Urinary bladder (tissue), 4 donors: ENCODE results near the gene MTHFD2L. TPM values are rescaled to one million over a fixed set of nuclear protein-coding genes. Genes with fewer than 3 reads are reported as not detected.

ENCODE experiments used
- DNase-seq: peaks from one replicate; pipeline ENCODE4 v3.0.0-alpha.2; 2015; ENCODE audit errors: extremely low spot score
- H3K27ac ChIP-seq: one replicate; pipeline ENCODE4 v1.5.1; 2013; ENCODE audit warnings: low read depth, mild to moderate bottlenecking, moderate library complexity
- H3K36me3 ChIP-seq: one replicate; pipeline ENCODE4 v1.6.1; 2013; ENCODE audit warnings: mild to moderate bottlenecking, moderate library complexity; ENCODE audit not compliant: insufficient read depth
- H3K4me1 ChIP-seq: one replicate; pipeline ENCODE4 v1.6.1; 2013; ENCODE audit warnings: mild to moderate bottlenecking, moderate library complexity; ENCODE audit not compliant: insufficient read depth
- H3K4me3 ChIP-seq: one replicate; pipeline ENCODE4 v1.5.1; 2013; ENCODE audit warnings: low read depth, low read length
- WGBS: extraction: QIAGEN DNeasy Blood & Tissue Kit; methylation state at CpG from one replicate; pipeline ENCODE4 v1.1.7; 2013; 5-methylcytosine and 5-hydroxymethylcytosine counted together
- polyA plus RNA-seq: library from polyadenylated mRNA; stranded (reverse); fragments of 200-250 nt; gene quantifications from one replicate; pipeline ENCODE4 v1.2.3, GENCODE V29; 2013
- total RNA-seq: library from RNA; depleted of rRNA; stranded (reverse); fragments of >200 nt; gene quantifications from one replicate; pipeline ENCODE4 v1.2.3, GENCODE V29; 2014
- donor health status: healthy with polysubstance abuse.
- donor health status: healthy.

Gene MTHFD2L
- total and polyA plus RNA-seq, 2 donors, result 5.8 to 21.1 TPM

DNA sequence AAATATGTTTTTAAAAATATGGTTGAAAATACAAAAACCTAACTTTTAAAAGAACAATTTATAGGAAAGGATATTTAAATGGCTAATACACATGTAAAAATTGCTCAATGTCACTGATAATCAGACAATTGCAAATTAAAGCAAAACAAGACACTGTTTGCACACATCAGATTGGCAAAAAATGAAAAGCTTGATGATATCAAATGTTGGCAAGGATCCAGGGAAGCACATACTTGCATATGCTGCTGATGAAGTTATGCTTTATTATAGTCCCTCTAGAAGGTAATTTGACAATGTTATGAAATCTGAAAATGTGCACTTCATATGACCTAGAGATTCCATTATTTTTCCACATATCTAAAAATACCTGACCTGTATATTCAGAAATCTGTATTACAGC, 104.6 kb downstream of the MTHFD2L start:
- no peak for DNase-seq
- Histone ChIP-seq H3K4me3 (no peak overlapping the region), H3K36me3 (no peaks in the 10 kb centered on the region), H3K27ac (no peak overlapping the region), H3K4me1 (no peaks in the 10 kb centered on the region)

DNA sequence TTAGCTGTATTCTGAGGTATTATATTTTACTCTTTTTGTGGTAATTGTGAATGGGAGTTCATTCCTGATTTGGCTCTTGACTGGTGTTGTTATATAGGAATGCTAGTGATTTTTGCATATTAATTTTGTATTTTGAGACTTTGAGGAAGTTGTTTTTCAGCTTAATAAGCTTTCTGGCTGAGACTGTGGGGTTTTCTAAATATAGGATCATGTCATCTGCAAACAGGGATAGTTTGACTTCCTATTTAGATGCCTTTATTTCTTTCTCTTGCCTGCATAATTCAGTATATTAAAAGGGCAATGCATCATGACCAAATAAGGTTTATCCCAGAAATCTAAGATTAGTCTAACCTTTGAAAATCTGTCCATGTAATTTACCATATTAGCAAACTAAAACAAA, 105.6 kb downstream of the MTHFD2L start:
- Histone ChIP-seq H3K36me3 (no peaks in the 10 kb centered on the region), H3K4me1 (no peaks in the 10 kb centered on the region), H3K4me3 (no peak overlapping the region), H3K27ac (no peak overlapping the region)
- no peak for DNase-seq

DNA sequence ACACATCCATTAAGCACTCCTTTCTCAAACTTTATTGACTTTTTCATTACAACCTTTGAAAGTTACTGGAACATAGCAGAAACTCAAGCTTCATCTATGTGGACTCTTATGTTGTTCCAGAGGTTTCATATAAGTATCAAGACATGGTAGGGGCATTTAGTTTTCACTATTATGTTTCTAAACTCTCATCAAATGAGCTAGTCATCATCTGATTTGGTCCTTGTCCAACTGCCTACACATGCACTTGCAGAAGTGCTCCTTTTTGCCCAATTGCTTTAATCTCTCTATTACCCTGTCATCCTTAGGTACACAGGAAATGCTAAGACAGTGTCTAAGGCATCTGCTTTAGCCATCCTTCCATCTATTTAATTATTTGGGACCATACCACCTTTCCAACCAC, 108.2 kb downstream of the MTHFD2L start:
- DNase-seq, result no peak
- Histone ChIP-seq H3K4me3 (no peak overlapping the region), H3K36me3 (no peaks in the 10 kb centered on the region), H3K4me1 (no peaks in the 10 kb centered on the region), H3K27ac (no peak overlapping the region)

DNA sequence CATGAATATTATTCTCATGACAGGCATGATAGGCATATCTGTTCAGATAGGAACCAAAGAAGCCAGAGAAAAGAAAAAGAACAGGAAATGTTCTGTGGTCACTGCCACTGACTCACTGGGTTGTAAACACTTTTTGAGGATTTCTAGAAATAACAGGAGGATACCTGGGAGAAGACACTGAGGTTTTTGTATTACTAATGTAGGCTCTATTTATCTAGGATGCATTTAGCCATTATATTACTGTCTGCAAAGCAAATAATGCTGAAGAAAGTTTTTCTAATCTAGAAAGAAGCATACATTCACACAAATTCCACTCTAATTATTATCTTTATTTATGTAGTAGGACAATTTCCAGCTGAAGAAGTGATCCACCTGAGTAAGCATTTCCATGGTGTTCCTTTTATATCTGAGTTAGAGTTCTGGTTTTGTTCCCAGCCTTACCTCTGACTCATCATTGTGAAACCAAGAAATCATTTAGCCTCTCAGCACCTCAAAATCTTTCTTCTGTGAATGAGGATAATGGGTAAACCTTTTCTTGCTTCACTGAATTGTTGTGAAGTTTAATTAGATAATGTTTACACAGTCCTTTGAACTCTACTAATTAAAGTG, 110.2 kb downstream of the MTHFD2L start:
- no peak for DNase-seq
- H3K4me3 ChIP-seq, result no peak overlapping the region
- H3K4me1 ChIP-seq, result no peaks in the 10 kb centered on the region
- no peak overlapping the region for H3K27ac ChIP-seq
- H3K36me3 ChIP-seq, result no peaks in the 10 kb centered on the region

DNA sequence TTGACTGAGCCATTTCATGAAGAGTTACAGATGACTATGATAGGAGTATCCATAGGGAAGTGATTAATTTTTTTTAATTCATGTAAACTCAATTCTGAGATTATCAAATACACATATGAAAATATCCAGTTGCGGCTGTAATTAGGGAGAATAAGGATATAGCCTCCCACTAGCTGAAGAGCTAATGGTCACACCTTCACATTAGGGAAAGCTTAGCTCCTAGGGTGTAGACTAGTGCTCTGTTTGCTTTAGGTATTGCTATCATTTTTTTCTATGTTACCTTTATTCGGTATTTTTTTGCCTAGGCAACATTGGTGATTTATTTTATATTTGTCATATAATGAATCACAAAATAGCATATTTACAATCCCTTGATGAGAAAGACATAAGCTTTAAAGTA, 110.7 kb downstream of the MTHFD2L start:
- no peak for DNase-seq
- 92% methylated on average over 2 of the region's 2 CpGs for WGBS
- Histone ChIP-seq H3K36me3 (no peaks in the 10 kb centered on the region), H3K4me3 (no peak overlapping the region), H3K4me1 (no peaks in the 10 kb centered on the region), H3K27ac (no peak overlapping the region)

DNA sequence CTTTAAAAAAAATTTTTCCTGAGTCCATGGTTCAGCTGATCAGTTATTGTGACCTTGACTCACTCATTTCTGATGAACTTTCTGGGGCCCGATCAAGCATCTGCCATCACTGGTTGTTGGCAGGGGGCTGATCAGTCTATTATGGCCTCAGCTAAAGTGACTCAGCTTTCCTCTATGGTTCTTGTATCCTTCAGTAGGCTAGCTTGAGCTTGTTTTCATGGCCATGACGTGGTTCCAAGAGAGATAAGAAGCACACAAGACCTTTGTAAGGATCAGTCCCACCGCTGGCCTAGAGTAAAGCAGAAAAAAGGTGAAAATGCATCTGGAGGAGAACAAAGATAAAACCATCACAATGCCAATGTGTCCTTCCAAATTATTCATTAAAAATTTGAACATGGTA, 120.6 kb downstream of the MTHFD2L start:
- no peaks in the 10 kb centered on the region for H3K4me1 ChIP-seq
- H3K4me3 ChIP-seq, result no peak overlapping the region
- no peak for DNase-seq
- H3K27ac ChIP-seq, result no peak overlapping the region
- 83% methylated on average over 3 of the region's 3 CpGs for WGBS
- H3K36me3 ChIP-seq, result no peaks in the 10 kb centered on the region

DNA sequence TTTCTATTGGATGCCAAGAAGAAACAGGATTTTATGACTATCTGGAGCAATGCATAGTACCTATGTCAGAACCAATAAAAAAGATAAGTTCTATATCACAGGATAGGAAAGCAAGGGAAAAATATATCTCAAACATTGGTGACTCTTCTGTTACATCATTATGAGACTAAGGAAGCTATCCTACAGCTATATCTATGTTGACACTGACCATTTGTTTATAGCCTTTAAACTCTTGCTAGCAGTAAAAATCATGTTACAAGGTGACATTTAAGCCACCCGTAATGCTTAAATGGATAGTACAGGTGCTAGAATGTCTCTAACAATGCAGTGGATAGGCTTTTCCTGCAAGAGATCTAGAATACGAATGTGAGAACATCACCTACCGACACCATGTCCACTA, 121.8 kb downstream of the MTHFD2L start:
- no peak overlapping the region for H3K4me3 ChIP-seq
- no peaks in the 10 kb centered on the region for H3K36me3 ChIP-seq
- H3K27ac ChIP-seq, result no peak overlapping the region
- WGBS, result 92% methylated on average over 3 of the region's 3 CpGs
- no peak for DNase-seq
- H3K4me1 ChIP-seq, result no peaks in the 10 kb centered on the region

DNA sequence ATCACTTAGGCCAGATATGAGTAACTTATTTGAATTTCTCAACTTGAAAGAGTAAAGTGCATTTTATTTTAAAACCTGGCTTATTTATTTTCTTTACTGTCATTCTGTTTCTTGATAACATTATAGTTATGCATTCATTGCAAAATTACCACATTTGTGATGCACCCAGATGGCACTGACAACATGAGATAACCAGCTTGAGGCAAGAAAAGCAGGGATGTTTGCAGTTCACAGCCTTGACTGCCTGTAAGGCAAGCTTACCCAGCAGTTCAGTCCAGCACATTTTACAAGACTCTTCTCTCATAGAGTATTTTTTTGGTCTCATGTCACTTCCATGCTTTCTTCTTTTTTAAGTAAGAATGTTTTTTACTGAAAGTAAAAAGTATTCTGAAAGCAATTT, 125.0 kb downstream of the MTHFD2L start:
- Histone ChIP-seq H3K4me3 (no peak overlapping the region), H3K36me3 (no peaks in the 10 kb centered on the region), H3K4me1 (no peaks in the 10 kb centered on the region), H3K27ac (no peak overlapping the region)
- no peak for DNase-seq

DNA sequence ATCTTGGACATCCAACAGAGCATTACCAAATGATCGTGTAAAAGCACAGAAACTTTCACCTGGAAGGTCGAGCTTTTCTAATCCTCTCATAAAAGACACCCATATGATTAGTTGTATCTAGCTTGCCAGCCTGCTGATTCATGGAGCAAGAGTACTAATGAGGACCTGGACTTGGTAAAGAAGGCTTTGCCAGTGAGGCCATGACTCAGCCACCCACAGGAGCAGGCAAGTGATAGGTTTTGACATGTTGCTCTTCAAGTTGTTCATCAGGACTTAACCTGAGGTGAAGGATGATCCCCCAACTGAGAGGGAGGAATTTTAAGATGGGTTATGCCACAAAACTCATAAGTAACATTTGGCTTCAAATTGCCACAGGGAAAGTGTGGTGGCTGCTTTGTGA, 125.7 kb downstream of the MTHFD2L start:
- 44% methylated on average over 2 of the region's 2 CpGs for WGBS
- no peak for DNase-seq
- no peaks in the 10 kb centered on the region for H3K36me3 ChIP-seq
- H3K4me3 ChIP-seq, result no peak overlapping the region
- no peak overlapping the region for H3K27ac ChIP-seq
- H3K4me1 ChIP-seq, result no peaks in the 10 kb centered on the region

DNA sequence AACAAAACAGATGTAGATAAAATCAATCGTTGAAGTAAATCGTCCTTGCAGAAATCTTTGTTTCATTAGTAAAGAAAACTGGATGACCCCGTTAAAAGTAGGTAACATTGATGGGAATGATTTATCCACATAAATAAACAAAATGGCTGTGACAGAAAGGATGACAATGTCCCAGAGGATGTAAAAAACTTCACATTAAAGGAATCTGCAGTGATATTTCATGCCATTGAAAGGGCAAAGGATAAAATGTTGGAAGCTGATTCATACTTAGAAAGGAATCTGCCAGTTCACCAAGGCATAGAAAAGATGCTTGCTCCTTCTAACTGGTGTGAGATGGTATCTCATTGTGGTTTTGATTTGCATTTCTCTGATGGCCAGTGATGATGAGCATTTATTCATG, 126.1 kb downstream of the MTHFD2L start:
- Histone ChIP-seq H3K4me3 (no peak overlapping the region), H3K36me3 (no peaks in the 10 kb centered on the region), H3K4me1 (no peaks in the 10 kb centered on the region), H3K27ac (no peak overlapping the region)
- no peak for DNase-seq
- 48% methylated on average over 3 of the region's 3 CpGs for WGBS

DNA sequence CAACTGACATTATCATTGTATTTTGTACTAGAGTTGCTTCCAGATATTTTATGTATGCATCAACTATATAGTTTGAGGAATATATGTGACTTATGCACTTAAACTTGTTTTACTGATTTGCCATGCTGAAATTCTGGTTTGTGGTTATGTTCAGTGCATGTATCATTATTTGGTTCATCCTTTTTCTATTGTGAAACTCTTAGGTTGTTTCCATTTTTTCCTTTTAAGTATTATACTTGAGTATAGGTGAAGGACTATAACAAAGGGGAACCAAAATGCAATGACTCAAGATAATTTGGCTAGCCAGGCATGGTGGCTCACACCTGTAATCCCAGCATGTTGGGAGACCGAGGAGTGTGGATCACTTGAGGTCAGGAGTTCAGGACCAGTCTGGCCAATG, 129.2 kb downstream of the MTHFD2L start:
- WGBS, result 95% methylated on average over 1 of the region's 1 CpG
- no peaks in the 10 kb centered on the region for H3K4me1 ChIP-seq
- H3K4me3 ChIP-seq, result no peak overlapping the region
- no peak for DNase-seq
- H3K36me3 ChIP-seq, result no peaks in the 10 kb centered on the region
- H3K27ac ChIP-seq, result no peak overlapping the region

DNA sequence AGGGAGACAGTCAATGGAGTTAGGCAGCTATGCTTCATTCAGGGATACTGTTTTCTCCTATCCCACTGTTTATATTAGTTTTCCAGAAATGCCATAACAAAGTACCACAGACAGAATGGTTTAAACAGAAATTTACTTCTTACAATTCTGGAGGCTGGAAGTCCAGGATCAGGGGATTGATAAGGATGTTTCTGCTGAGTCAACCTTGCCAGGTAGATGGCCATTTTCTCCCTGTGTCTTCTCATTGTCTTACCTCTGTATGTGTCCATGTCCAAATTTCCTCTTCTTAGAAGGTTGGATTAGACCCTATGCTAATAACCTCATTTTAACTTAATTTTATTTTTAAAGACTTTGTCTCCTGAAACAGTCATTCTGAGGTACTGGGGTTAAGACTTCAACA, 129.9 kb downstream of the MTHFD2L start:
- H3K4me1 ChIP-seq, result no peaks in the 10 kb centered on the region
- no peak overlapping the region for H3K27ac ChIP-seq
- no peaks in the 10 kb centered on the region for H3K36me3 ChIP-seq
- DNase-seq, result no peak
- no peak overlapping the region for H3K4me3 ChIP-seq

DNA sequence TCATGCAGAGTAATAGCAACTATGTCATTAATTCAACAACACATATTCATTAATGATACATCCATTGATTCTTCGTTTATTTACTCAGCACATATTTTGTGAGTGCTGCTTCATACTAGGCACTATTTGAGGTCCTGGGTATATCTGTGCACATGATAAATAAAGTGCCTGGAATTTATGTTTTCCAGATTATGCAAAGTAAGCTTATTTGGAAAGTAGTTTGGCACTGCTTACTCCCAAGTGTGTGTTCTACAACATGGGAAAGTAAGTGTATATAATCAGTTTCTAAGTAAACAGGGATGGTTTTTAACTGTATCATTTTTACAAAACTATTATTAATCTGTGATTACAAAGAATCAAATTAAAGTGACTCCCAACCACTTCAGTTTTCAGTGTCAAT, 133.6 kb downstream of the MTHFD2L start:
- DNase-seq, result no peak
- H3K27ac ChIP-seq, result no peak overlapping the region
- no peaks in the 10 kb centered on the region for H3K4me1 ChIP-seq
- no peaks in the 10 kb centered on the region for H3K36me3 ChIP-seq
- no peak overlapping the region for H3K4me3 ChIP-seq
- WGBS, result 90% methylated on average over 1 of the region's 1 CpG

DNA sequence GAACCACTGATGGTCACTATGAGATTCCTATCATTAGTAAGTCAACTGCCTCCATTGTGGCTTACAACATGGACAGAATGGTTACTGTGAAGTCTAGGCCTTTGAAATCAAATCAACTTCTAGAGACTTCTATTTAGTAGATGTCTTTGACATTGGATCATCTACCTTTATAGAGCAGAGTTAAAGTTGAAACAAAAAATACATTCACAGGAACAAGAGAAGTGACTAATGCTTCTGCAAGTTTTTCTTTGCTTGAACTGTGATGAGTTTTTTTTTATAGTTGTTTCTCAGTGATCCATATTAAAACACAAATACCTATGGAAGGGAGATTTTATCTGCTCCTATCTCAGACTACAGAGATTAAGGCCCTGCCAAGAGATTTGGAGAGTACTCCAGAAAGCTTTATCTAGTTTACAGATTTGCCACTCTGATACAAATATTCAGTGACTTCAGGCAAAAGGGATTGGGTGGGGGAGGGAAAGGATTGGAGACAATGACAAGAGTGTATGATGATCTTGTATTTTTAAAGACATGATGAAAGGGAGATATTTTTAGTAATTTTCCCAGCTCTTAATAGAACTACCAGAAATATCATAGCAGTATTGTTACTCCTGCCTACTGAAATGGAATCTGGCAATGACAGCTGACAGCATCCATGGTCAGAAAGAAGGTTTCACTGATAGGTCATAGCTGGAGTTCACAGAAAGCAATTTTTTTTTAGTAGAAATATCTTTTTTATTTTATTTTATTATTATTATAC, 134.4 kb downstream of the MTHFD2L start:
- no peak for DNase-seq
- no peaks in the 10 kb centered on the region for H3K36me3 ChIP-seq
- H3K4me3 ChIP-seq, result no peak overlapping the region
- H3K4me1 ChIP-seq, result no peaks in the 10 kb centered on the region
- H3K27ac ChIP-seq, result no peak overlapping the region

DNA sequence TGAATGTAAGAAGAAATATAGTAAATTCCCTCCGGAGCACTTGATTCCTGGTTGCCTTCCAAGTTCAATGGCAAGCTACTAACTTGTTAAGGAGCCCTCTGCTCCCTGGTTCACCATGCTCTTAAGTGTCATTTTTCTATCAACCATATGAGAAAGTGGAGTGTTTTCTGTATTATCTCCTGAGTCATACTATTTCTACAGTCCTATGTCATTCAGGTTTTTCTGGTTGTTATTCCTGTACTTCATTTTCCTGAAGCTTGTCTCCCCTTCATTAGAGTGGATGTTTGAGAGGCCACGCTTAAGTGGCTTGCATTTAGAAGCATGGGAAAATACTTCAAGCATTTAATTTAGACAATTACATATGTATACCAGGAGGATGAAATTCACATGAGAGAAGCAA, 135.6 kb downstream of the MTHFD2L start:
- Histone ChIP-seq H3K27ac (no peak overlapping the region), H3K4me3 (no peak overlapping the region), H3K36me3 (no peaks in the 10 kb centered on the region), H3K4me1 (no peaks in the 10 kb centered on the region)
- DNase-seq, result no peak
- 96% methylated on average over 2 of the region's 2 CpGs for WGBS
